Left renal pelvis (tissue), 4 donors: ENCODE data around the gene FOXRED1. TPM values are rescaled to one million over a fixed set of nuclear protein-coding genes. Genes with fewer than 3 reads are reported as not detected.

ENCODE experiments used
- DNase-seq, 4 donors: peaks; one replicate each; pipeline ENCODE4 v3.0.0-alpha.2; 2013; ENCODE audit warnings: low read depth in 4 of 4, low spot score in 3 of 4
- polyA plus RNA-seq, 4 donors: library from polyadenylated mRNA; unstranded; fragments of 120-200 nt; gene quantifications; one replicate each; pipeline ENCODE4 v1.2.1, GENCODE V29; 2013; ENCODE audit not compliant: insufficient read length in 4 of 4

The FOXRED1 gene
- polyA plus RNA-seq, 4 donors: 24.1 to 62.3 (median 32.9) TPM

GRCh38 chr11:126310200-126310991, 41.4 kb downstream of the FOXRED1 start:
- peak in 1 of 4 donors; percentile 51 for DNase-seq

- DNase-seq: no peak
These were observed 42.0 kb downstream of the FOXRED1 start for GRCh38 chr11:126310992-126311310.

GRCh38 chr11:126311401-126312291, 42.7 kb downstream of the FOXRED1 start:
- no peak for DNase-seq

- DNase-seq: no peak
These were observed 44.0 kb downstream of the FOXRED1 start for GRCh38 chr11:126312961-126313360.

- DNase-seq: no peak
These were observed 44.9 kb downstream of the FOXRED1 start for GRCh38 chr11:126313826-126314225.

- DNase-seq: no peak
These were observed 48.4 kb downstream of the FOXRED1 start for GRCh38 chr11:126317432-126317755.

GRCh38 chr11:126317756-126318573, 49.0 kb downstream of the FOXRED1 start:
- no peak for DNase-seq

- DNase-seq: no peak
These were observed 49.8 kb downstream of the FOXRED1 start for GRCh38 chr11:126318574-126319373.

- DNase-seq: no peak
These were observed 50.4 kb downstream of the FOXRED1 start for GRCh38 chr11:126319374-126319740.

GRCh38 chr11:126322996-126323395, 54.0 kb downstream of the FOXRED1 start:
- no peak for DNase-seq

- DNase-seq: no peak
These were observed 58.5 kb downstream of the FOXRED1 start for GRCh38 chr11:126327281-126328000.

Other genes with a start within 250 kb of the FOXRED1 start
- 100 to 1,000 TPM in 1 of 4 donors, 10 to 100 TPM in 3; 24.6 to 136 (median 28.3) TPM for gene CDON, start 206.3 kb upstream of the FOXRED1 start, polyA plus RNA-seq
- 10 to 100 TPM; 29.1 to 38.6 (median 30.4) TPM for gene RPUSD4, start 57.5 kb upstream of the FOXRED1 start, polyA plus RNA-seq
- 10 to 100 TPM; 28.6 to 33.4 (median 30.1) TPM for gene FAM118B, start 57.4 kb upstream of the FOXRED1 start, polyA plus RNA-seq
- gene SRPRA, start 259 bp upstream of the FOXRED1 start, polyA plus RNA-seq: 10 to 100 TPM; 80.2 to 97.6 (median 83.9) TPM
- 10 to 100 TPM in 3 of 4 donors, 1 to 10 TPM in 1; 9.4 to 16.8 (median 11.2) TPM for gene TIRAP, start 13.9 kb downstream of the FOXRED1 start, polyA plus RNA-seq
- gene DCPS, start 34.9 kb downstream of the FOXRED1 start, polyA plus RNA-seq: 10 to 100 TPM; 10.5 to 16.3 (median 15.0) TPM
- 10 to 100 TPM; 17.0 to 33.6 (median 19.9) TPM for gene ST3GAL4, start 86.5 kb downstream of the FOXRED1 start, polyA plus RNA-seq